GM19397 (cell line): ENCODE results near the gene STK24.
"Not testable (repeated sequence)": the region's sequence is repeated elsewhere in the genome, so short reads cannot be mapped to it uniquely, and the experiment has no call there.

ENCODE experiments used
- ATAC-seq: cut with Tn5 transposase; IDR thresholded peaks from one replicate; pipeline ENCODE4 v1.9.1; 2021; ENCODE audit warnings: mild to moderate bottlenecking, moderate library complexity; ENCODE audit not compliant: unreplicated experiment

The STK24 gene

GRCh38 chr13:98416408-98416807 lies 160.5 kb downstream of the STK24 start:
- no peak for ATAC-seq

- no peak for ATAC-seq
Measured at GRCh38 chr13:98415326-98416070, 161.4 kb downstream of the STK24 start.

- no peak for ATAC-seq
Measured at GRCh38 chr13:98413796-98414195, 163.1 kb downstream of the STK24 start.

DNA sequence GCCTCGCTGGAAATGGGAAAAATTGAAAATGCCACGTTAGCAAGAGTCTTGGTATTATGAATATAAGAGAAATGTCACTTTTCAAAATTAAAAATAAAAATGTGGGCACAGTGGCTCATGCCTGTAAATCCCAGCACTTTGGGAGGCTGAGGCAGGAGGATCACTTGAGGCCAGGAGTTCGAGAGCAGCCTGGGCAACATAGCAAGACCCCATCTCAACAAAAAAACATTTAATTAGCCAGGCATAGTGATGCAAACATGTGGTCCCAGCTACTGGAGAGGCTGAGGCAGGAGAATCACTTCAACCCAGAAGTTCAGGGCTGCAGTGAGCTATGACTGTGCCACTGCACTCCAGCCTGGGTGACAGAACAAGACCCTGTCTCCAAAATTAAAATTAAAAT lies 163.6 kb downstream of the STK24 start:
- not testable (repeated sequence) for ATAC-seq

- no peak for ATAC-seq
Measured at GRCh38 chr13:98411617-98412265, 165.2 kb downstream of the STK24 start.

GRCh38 chr13:98411013-98411412 lies 165.9 kb downstream of the STK24 start:
- no peak for ATAC-seq

GRCh38 chr13:98410612-98411011 lies 166.3 kb downstream of the STK24 start:
- no peak for ATAC-seq

GRCh38 chr13:98409281-98409680 lies 167.6 kb downstream of the STK24 start:
- ATAC-seq, result no peak

- no peak for ATAC-seq
Measured at GRCh38 chr13:98407575-98407974, 169.3 kb downstream of the STK24 start.

DNA sequence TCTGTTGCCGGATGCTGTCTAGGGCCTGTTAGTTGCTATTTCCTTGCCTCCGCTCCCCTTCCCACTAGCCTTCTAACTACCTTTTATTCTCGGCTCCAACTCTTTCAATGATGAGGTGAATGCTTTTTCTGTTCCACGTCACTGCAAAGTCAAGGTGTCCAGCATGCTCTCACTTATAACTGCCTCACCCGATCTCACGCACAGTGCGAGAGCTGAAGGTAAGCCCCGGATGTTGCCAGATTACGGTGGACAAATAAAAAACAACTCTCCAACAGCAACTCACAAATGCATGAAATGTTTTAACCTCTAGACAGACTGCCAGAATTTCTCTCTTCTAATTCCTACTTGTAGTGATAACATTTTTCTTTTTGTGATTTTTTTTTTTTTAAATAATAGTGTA lies 169.9 kb downstream of the STK24 start:
- ATAC-seq, result no peak

GRCh38 chr13:98406427-98406826 lies 170.5 kb downstream of the STK24 start:
- ATAC-seq, result no peak

DNA sequence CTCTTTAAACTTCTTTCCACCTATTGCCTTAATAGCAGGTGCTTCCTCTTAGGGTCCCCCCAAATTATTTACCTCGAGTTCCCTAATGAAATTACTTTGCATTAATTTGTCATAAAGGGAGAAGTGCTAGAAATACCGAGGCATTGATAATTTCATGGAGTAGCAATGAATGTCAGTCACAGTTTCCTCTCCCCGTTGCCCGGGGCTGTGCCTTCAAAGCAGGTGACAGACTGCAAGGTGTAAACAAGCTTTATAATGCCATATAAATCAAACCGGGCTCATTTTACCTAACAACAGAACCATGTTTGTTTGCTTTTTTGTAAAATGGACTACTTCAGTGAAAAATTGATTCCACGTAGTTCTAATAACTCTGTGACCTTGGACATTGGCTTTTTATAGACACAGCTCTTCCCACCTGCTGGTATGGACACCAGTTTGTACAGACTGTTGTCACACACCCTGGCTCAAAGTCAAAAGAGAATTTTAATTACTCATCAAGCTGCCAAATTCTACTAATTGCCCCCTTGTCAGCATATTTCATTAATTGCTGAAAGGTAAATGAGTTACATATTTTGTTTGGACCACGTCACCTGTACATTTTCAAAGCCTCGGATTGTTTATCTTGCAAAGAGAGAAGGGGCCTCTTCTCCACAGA lies 171.1 kb downstream of the STK24 start:
- no peak for ATAC-seq

GRCh38 chr13:98405107-98405571 lies 171.8 kb downstream of the STK24 start:
- ATAC-seq, result no peak

DNA sequence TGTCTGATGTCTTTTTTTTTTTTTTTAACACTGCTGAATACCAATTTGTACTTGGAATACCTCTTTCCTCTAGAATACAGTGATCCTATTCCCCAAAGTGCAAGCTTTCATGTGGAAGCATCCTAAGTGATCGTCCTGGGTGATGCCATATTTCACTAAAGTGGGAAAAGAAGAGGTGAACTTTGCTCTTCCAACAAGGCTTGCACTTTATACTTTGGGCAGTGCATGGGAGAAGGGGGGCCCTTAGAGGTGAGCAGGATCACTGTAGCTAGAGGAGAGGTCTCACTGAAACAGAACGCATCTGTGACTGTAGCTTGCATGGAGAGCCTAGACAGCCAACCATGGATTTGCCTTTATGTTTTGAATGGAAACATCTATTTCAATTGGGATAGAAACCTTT lies 173.8 kb downstream of the STK24 start:
- ATAC-seq, result no peak

GRCh38 chr13:98401934-98402333 lies 175.0 kb downstream of the STK24 start:
- ATAC-seq, result no peak

DNA sequence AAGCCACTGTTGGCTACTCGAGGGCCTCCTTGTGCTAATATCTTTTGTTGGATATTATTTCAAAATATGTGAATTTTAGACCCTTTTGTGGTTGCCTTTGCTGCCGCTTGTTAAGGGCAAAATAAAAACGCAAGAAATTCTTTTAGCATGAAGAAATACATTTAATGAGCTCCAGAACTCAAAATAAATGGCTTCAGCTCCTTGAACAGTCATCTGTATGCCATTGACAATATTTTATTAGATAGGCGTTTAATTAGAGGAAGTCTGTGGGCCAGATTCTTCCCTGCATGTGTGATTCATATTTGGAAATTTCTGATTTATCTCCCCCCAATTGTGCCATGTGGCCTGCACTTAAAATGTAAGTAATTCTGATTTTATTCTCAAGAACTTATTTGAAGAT lies 177.2 kb downstream of the STK24 start:
- ATAC-seq, result no peak

- ATAC-seq, result no peak
Measured at GRCh38 chr13:98398581-98398980, 178.3 kb downstream of the STK24 start.

DNA sequence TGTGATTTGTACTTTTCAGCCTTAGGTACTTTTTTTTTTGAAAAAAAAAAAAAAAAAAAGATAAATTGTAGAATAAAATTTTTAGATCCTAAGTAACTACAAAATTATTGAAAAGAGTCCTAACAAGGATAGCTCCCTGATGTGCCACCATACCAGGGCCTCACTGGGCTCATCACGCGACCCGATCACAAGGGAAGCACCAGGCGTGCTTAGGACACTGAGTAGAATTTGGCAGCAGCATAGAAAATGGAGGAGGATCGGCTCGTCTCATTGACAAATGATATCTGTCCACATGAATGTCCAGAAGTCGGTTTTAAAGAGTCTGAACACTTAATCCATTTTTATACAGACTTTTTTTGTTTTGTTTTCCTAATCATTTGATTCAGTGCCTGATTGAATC lies 179.0 kb downstream of the STK24 start:
- no peak for ATAC-seq

DNA sequence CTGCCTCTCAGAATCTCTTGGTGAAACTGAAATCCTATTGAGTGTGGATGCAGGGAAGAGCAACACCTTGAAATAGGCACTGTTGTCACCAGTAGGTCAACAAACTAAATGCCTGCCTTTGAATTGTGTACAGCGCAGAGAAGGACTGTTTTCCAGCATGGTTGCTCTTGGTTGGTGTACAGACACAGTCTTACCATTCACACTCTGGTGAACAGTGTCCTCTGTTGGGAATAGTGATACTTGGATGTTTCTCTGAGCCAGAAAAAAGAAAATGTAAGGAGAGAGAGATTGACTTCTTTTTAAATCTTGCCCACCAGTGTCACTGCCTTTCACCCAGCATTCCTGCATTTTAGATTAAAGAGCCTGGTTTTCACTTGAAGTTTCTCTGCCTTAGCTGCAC lies 179.7 kb downstream of the STK24 start:
- ATAC-seq, result no peak

DNA sequence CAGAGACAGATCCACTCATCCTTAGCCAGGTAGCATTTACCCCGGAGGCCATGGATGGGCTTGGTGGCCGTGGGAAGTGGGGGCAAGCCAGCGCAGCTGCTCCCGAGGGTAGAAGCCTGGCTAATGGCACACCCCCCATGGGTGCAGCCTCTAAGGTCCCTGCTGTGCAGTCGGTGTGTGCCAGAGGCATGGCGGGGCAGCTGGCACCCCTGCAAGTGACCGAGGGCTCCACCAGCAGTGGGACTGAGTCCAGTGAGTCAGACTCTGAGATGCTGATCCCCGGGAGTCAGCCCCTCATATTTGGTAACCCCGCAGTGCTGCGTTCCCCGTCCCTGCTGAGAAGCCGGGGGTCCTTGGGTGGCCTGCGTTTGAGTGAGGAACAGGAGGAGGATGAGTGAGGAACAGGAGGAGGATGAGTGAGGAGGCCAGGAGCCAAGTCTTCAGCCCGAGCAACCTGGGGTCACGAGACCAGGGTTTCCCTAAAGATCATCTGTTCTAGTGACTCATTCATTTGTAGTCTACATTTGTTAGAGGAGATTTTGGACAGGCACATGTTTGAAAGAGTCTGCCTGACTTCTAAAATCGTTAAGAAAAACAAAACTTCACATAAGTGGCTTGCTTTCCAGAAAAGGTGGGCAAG lies 180.7 kb downstream of the STK24 start:
- no peak for ATAC-seq
